GM13977 (cell line): ENCODE data around the gene TNRC6C.

Experiments used
- DNase-seq: peaks from one replicate; pipeline ENCODE4 v3.0.0; 2012; ENCODE audit warnings: low spot score
- CTCF ChIP-seq: IDR thresholded peaks from 2 replicates; pipeline ENCODE4 v1.5.1; 2012; ENCODE audit warnings: mild to moderate bottlenecking, control low read depth; ENCODE audit not compliant: insufficient read depth; ENCODE audit errors: extremely low read depth, missing control alignments
- in situ Hi-C: fragments of 300-500 bp; cut with MboI; formaldehyde crosslinking; loops from one replicate; pipeline ENCODE4 v1.12.0; 2022; ENCODE audit warnings: low sequenced_read_pairs, low pct_unique_long_range_greater_than_20kb, mixed read lengths, inconsistent platforms; ENCODE audit not compliant: unreplicated experiment

Gene TNRC6C

GRCh38 chr17:78019367-78019975 is 61.0 kb downstream of the TNRC6C start:
- peak; percentile 52 for TF ChIP-seq CTCF
- in situ Hi-C loops = loop anchor here (25.0 kb wide), 2 partner anchors 482 to 682 kb away; no protein-coding TSS in a partner anchor
- DNase-seq = no peak

- no peak for TF ChIP-seq CTCF
- peak; percentile 49 for DNase-seq
- in situ Hi-C loops = loop anchor here (25.0 kb wide), 2 partner anchors 483 to 683 kb away; no protein-coding TSS in a partner anchor
Measured at GRCh38 chr17:78019976-78020716, 61.6 kb downstream of the TNRC6C start.

- in situ Hi-C loops = loop anchor here (25.0 kb wide), 2 partner anchors 483 to 683 kb away; no protein-coding TSS in a partner anchor
- DNase-seq = no peak
- no peak for TF ChIP-seq CTCF
Measured at GRCh38 chr17:78020717-78021108, 62.2 kb downstream of the TNRC6C start.

- in situ Hi-C loops = loop anchor here (25.0 kb wide), 2 partner anchors 485 to 685 kb away; no protein-coding TSS in a partner anchor
- DNase-seq = no peak
- TF ChIP-seq CTCF = no peak
Measured at GRCh38 chr17:78022425-78022824, 63.9 kb downstream of the TNRC6C start.

- TF ChIP-seq CTCF = no peak
- in situ Hi-C loops = loop anchor here (25.0 kb wide), 2 partner anchors 486 to 686 kb away; no protein-coding TSS in a partner anchor
- DNase-seq = no peak
Measured at GRCh38 chr17:78023042-78023441, 64.5 kb downstream of the TNRC6C start.

- in situ Hi-C loops = no loop called here
- no peak for TF ChIP-seq CTCF
- no peak for DNase-seq
Measured at GRCh38 chr17:78026381-78026780, 67.9 kb downstream of the TNRC6C start.
